ENCODE results near the gene UNC13A.

Gene UNC13A

GRCh38 chr19:17641846-17642245, 46.3 kb downstream of the UNC13A start:
- Histone ChIP-seq H3K9me2 (replicated peaks; ENCODE audit: low read depth, low read length) (no peaks in the 10 kb centered on the region), H3K4me2 (ENCODE audit: low read depth, low read length, poor library complexity, severe bottlenecking) (no peak overlapping the region), H3K36me3 (ENCODE audit: insufficient read depth, low read length) (no peaks in the 10 kb centered on the region), H3K4me1 (ENCODE audit: insufficient read depth, low read length, poor library complexity, severe bottlenecking) (no peaks in the 10 kb centered on the region), H3K79me2 (ENCODE audit: insufficient read depth, low read length) (no peaks in the 10 kb centered on the region), H4K20me1 (ENCODE audit: insufficient read depth, low read length, poor library complexity, severe bottlenecking) (no peaks in the 10 kb centered on the region), H3K9me3 (ENCODE audit: insufficient read depth, low read depth, low read length) (no peaks in the 10 kb centered on the region), H3F3A (ENCODE audit: low read depth) (no peaks in the 10 kb centered on the region), H3K9ac (ENCODE audit: low read depth, low read length, poor library complexity, severe bottlenecking) (no peak overlapping the region), H3K4me3 (ENCODE audit: low read length, poor library complexity, severe bottlenecking) (no peak overlapping the region), H2AFZ (ENCODE audit: low read length) (no peak overlapping the region), H3K27me3 (ENCODE audit: insufficient read depth, low read length, poor library complexity, severe bottlenecking) (no peaks in the 10 kb centered on the region)
- TF ChIP-seq EZH2phosphoT487 (IDR thresholded peaks at IDR 0.05; ENCODE audit: borderline replicate concordance) (no peak), CTCF (conservative IDR thresholded peaks at IDR 0.05; ENCODE audit: low read length) (no peak)

- Histone ChIP-seq H3K4me3 (ENCODE audit: low read length, poor library complexity, severe bottlenecking) (no peak overlapping the region), H3K9ac (ENCODE audit: low read depth, low read length, poor library complexity, severe bottlenecking) (no peak overlapping the region), H3K27me3 (ENCODE audit: insufficient read depth, low read length, poor library complexity, severe bottlenecking) (no peaks in the 10 kb centered on the region), H2AFZ (ENCODE audit: low read length) (no peak overlapping the region), H3F3A (ENCODE audit: low read depth) (no peaks in the 10 kb centered on the region), H3K9me2 (replicated peaks; ENCODE audit: low read depth, low read length) (no peaks in the 10 kb centered on the region), H3K4me2 (ENCODE audit: low read depth, low read length, poor library complexity, severe bottlenecking) (no peak overlapping the region), H3K36me3 (ENCODE audit: insufficient read depth, low read length) (no peaks in the 10 kb centered on the region), H3K79me2 (ENCODE audit: insufficient read depth, low read length) (no peaks in the 10 kb centered on the region), H4K20me1 (ENCODE audit: insufficient read depth, low read length, poor library complexity, severe bottlenecking) (no peaks in the 10 kb centered on the region), H3K4me1 (ENCODE audit: insufficient read depth, low read length, poor library complexity, severe bottlenecking) (no peaks in the 10 kb centered on the region), H3K9me3 (ENCODE audit: insufficient read depth, low read depth, low read length) (no peaks in the 10 kb centered on the region)
- no peak for TF ChIP-seq EZH2phosphoT487 (IDR thresholded peaks at IDR 0.05; ENCODE audit: borderline replicate concordance)
- no peak for TF ChIP-seq CTCF (conservative IDR thresholded peaks at IDR 0.05; ENCODE audit: low read length)
Measured at GRCh38 chr19:17641181-17641580, 47.0 kb downstream of the UNC13A start.

- H3K27me3 ChIP-seq (ENCODE audit: insufficient read depth, low read length, poor library complexity, severe bottlenecking) = no peaks in the 10 kb centered on the region
- H4K20me1 ChIP-seq (ENCODE audit: insufficient read depth, low read length, poor library complexity, severe bottlenecking) = no peaks in the 10 kb centered on the region
- no peaks in the 10 kb centered on the region for H3K4me1 ChIP-seq (ENCODE audit: insufficient read depth, low read length, poor library complexity, severe bottlenecking)
- no peaks in the 10 kb centered on the region for H3K79me2 ChIP-seq (ENCODE audit: insufficient read depth, low read length)
- H3K9me2 ChIP-seq (replicated peaks; ENCODE audit: low read depth, low read length) = no peaks in the 10 kb centered on the region
- H3K36me3 ChIP-seq (ENCODE audit: insufficient read depth, low read length) = no peaks in the 10 kb centered on the region
- TF ChIP-seq EZH2phosphoT487 (IDR thresholded peaks at IDR 0.05; ENCODE audit: borderline replicate concordance) (no peak), CTCF (conservative IDR thresholded peaks at IDR 0.05; ENCODE audit: low read length) (no peak)
- H3K4me3 ChIP-seq (ENCODE audit: low read length, poor library complexity, severe bottlenecking) = no peak overlapping the region
- H2AFZ ChIP-seq (ENCODE audit: low read length) = no peak overlapping the region
- no peak overlapping the region for H3K9ac ChIP-seq (ENCODE audit: low read depth, low read length, poor library complexity, severe bottlenecking)
- no peak overlapping the region for H3K4me2 ChIP-seq (ENCODE audit: low read depth, low read length, poor library complexity, severe bottlenecking)
- H3K9me3 ChIP-seq (ENCODE audit: insufficient read depth, low read depth, low read length) = no peaks in the 10 kb centered on the region
- no peaks in the 10 kb centered on the region for H3F3A ChIP-seq (ENCODE audit: low read depth)
Measured at GRCh38 chr19:17633700-17634099, 54.5 kb downstream of the UNC13A start.
